B cell (primary cell): Measurements from ENCODE around the gene DCTPP1. TPM values are rescaled to one million over a fixed set of nuclear protein-coding genes. Genes with fewer than 3 reads are reported as not detected.

ENCODE experiments used
- ATAC-seq: fragments of 200-7000 bp; cut with Tn5 transposase; one replicate; pipeline ENCODE4 v1.10.0; 2021; ENCODE audit warnings: low read depth, mild to moderate bottlenecking, moderate number of reproducible peaks, moderate library complexity
- CTCF ChIA-PET: fragments of 350-600 bp; sonication (Branson Sonifier 250); formaldehyde crosslinking; loops from one replicate; lab custom pipeline; 2021; ENCODE audit warnings: antibody characterized with exemption, inconsistent platforms; lab: Charles Lee
- POLR2A ChIA-PET: fragments of 350-600 bp; sonication (Branson Sonifier 250); formaldehyde crosslinking; loops from one replicate; lab custom pipeline; 2021; ENCODE audit warnings: antibody characterized with exemption; lab: Charles Lee
- DNase-seq: peaks from one replicate; pipeline ENCODE4 v3.0.0; 2013
- H2AFZ ChIP-seq: 2 replicates; pipeline ENCODE4 v1.6.1; 2012; ENCODE audit warnings: mild to moderate bottlenecking, low read depth, low read length; ENCODE audit not compliant: insufficient read depth, poor library complexity, severe bottlenecking
- H3K27ac ChIP-seq, 2 donors: 1 replicate in 1 of 2; 2 replicates in 1 of 2; pipeline ENCODE4 v1.5.1; 2012 to 2013; ENCODE audit warnings: low read length in 2 of 2, mild to moderate bottlenecking in 2 of 2, moderate library complexity in 1 of 2
- H3K27me3 ChIP-seq, 4 experiments: fragments of 200-600 bp in 1 of 4; sonication (generic) in 1 of 4; replicated peaks in 1 of 4; 1 replicate in 2 of 4; 2 replicates in 2 of 4; pipeline versions ENCODE4 v1.6.1 to v1.7.0; 2013 to 2016; ENCODE audit warnings: low read length in 3 of 4, mild to moderate bottlenecking in 2 of 4, mixed read lengths in 1 of 4, moderate library complexity in 1 of 4; ENCODE audit not compliant: insufficient read depth in 4 of 4, control insufficient read depth in 3 of 4; ENCODE audit errors: control extremely low read depth in 1 of 4
- H3K36me3 ChIP-seq, 2 experiments: replicated peaks in 1 of 2; 1 replicate in 1 of 2; 2 replicates in 1 of 2; pipeline versions ENCODE4 v1.6.1 to v1.7.1; 2013; ENCODE audit warnings: low read length in 1 of 2; ENCODE audit not compliant: insufficient read depth in 2 of 2, control insufficient read depth in 1 of 2; ENCODE audit errors: control extremely low read depth in 1 of 2, extremely low read depth in 1 of 2
- H3K4me1 ChIP-seq, 2 donors: fragments of 200-600 bp in 1 of 2; sonication (generic) in 1 of 2; 1 replicate in 1 of 2; 2 replicates in 1 of 2; pipeline versions ENCODE4 v1.5.1 to v1.6.1; 2013 to 2017; ENCODE audit warnings: low read length in 2 of 2; ENCODE audit not compliant: control insufficient read depth in 2 of 2, insufficient read depth in 2 of 2
- H3K4me2 ChIP-seq: replicated peaks from 2 replicates; pipeline ENCODE3; 2012; ENCODE audit warnings: mild to moderate bottlenecking, low read depth, low read length; ENCODE audit not compliant: poor library complexity, severe bottlenecking
- H3K4me3 ChIP-seq, 5 experiments: fragments of 200-600 bp in 1 of 5; sonication (generic) in 1 of 5; 1 replicate in 3 of 5; 2 replicates in 2 of 5; pipeline versions ENCODE4 v1.5.1 to v1.7.0; 2011 to 2016; ENCODE audit warnings: low read length in 4 of 5, mild to moderate bottlenecking in 4 of 5, low read depth in 2 of 5, control low read depth in 1 of 5, moderate library complexity in 1 of 5; ENCODE audit not compliant: insufficient read depth in 1 of 5; ENCODE audit errors: control extremely low read depth in 1 of 5, extremely low read depth in 1 of 5
- H3K79me2 ChIP-seq: fragments of 200-600 bp; sonication (generic); one replicate; pipeline ENCODE4 v1.6.0; 2016; ENCODE audit warnings: low read length; ENCODE audit not compliant: control insufficient read depth, insufficient read depth
- H3K9ac ChIP-seq: fragments of 200-600 bp; sonication (generic); 2 replicates; pipeline ENCODE4 v1.6.1; 2017; ENCODE audit warnings: mild to moderate bottlenecking, low read length, moderate library complexity
- H3K9me3 ChIP-seq, 3 donors: one replicate each; pipeline versions ENCODE4 v1.6.1 to v1.7.1; 2013; ENCODE audit warnings: low read length in 2 of 3; ENCODE audit not compliant: control insufficient read depth in 2 of 3, insufficient read depth in 1 of 3; ENCODE audit errors: control extremely low read depth in 1 of 3
- H4K20me1 ChIP-seq: 2 replicates; pipeline ENCODE4 v1.6.0; 2012; ENCODE audit warnings: mild to moderate bottlenecking, low read length; ENCODE audit not compliant: insufficient read depth, control insufficient read depth, poor library complexity, severe bottlenecking
- H3K27ac Mint-ChIP-seq: one replicate; pipeline ENCODE4 v1.8.0; 2021; ENCODE audit warnings: mixed read lengths
- H3K27me3 Mint-ChIP-seq: one replicate; pipeline ENCODE4 v1.8.0; 2021; ENCODE audit warnings: mixed read lengths
- H3K4me1 Mint-ChIP-seq: one replicate; pipeline ENCODE4 v1.8.0; 2021; ENCODE audit warnings: mixed read lengths
- H3K4me3 Mint-ChIP-seq: one replicate; pipeline ENCODE4 v1.8.0; 2021; ENCODE audit warnings: mixed read lengths
- H3K9me3 Mint-ChIP-seq: one replicate; pipeline ENCODE4 v1.8.0; 2022; ENCODE audit warnings: mixed read lengths; ENCODE audit not compliant: insufficient read depth
- CTCF ChIP-seq: fragments of 200-600 bp; IDR thresholded peaks from one replicate; pipeline ENCODE4 v1.8.0; 2022; ENCODE audit warnings: antibody characterized with exemption, mild to moderate bottlenecking
- EZH2 ChIP-seq: IDR thresholded peaks from 2 replicates; pipeline ENCODE4 v1.6.1; 2012; ENCODE audit warnings: borderline replicate concordance, low read depth, mild to moderate bottlenecking, moderate library complexity, low read length; ENCODE audit not compliant: insufficient read depth, poor library complexity, severe bottlenecking
- WGBS: methylation state at CpG from one replicate; pipeline ENCODE4 v1.1.5; 2013; ENCODE audit warnings: missing lambda C conversion rate; ENCODE audit not compliant: insufficient coverage; 5-methylcytosine and 5-hydroxymethylcytosine counted together
- intact Hi-C: fragments of 100-400 bp; cut with micrococcal nuclease; formaldehyde crosslinking; loops from one replicate; pipeline ENCODE4 v1.10.0; 2022
- polyA plus RNA-seq: library from polyadenylated mRNA; depleted of rRNA; stranded (reverse); fragments of >200 nt; gene quantifications from 2 replicates; pipeline ENCODE4 v1.2.3, GENCODE V29; 2012
- total RNA-seq, 2 donors: library from RNA; stranded (reverse); fragments of 120-200 nt in 1 of 2; gene quantifications; 1 replicate in 1 of 2; 2 replicates in 1 of 2; pipeline versions ENCODE4 v1.2.3 to v1.2.4, GENCODE V29; 2013 to 2022

The DCTPP1 gene
- total and polyA plus RNA-seq, 2 donors (not counting 1 experiment from before 2014, with no cell fraction given): 25.0 to 30.3 TPM

DNA sequence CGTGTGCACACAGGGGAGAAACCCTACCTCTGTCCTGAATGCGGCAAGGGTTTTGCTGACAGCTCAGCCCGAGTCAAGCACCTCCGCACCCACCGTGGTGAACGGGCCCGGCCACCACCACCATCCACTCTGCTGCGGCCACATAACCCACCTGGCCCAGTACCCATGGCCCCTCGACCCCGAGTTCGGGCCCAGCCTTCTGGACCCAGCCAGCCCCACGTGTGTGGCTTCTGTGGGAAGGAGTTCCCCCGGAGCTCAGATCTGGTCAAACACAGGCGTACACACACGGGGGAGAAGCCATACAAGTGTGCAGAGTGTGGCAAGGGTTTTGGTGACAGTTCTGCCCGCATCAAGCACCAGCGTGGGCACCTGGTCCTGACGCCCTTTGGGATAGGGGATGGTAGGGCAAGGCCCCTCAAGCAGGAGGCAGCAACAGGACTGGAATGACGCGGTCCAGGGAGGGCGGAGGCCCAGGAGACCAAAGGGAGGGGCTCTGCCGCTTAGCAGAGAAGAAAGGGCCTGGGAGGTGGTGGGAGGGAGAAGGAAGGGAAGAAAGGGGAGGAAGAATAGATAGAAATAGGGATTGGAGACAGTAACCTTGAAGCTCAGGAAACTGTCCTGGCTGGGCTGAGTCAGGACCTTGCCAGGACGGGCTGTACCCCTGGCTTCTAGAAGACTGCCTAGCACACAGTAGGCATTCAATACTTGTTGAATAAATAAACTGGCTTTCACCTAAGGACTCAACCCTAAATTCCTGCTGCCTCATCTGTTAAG is 31.0 kb downstream of the DCTPP1 start:
- Histone ChIP-seq H3K27me3 (no peaks in the 10 kb centered on the region), H3K4me1 (peaks cover 16 to 39% of the 10 kb centered on the region in 2 donors), H2AFZ (no peak overlapping the region), H4K20me1 (peaks cover 25% of the 10 kb centered on the region), H3K27ac (no peak overlapping the region), H3K9ac (no peak overlapping the region), H3K79me2 (peaks cover 30% of the 10 kb centered on the region), H3K4me3 (no peak overlapping the region), H3K4me2 (no peak overlapping the region), H3K9me3 (no peaks in the 10 kb centered on the region), H3K36me3 (peaks cover 0 to 16% of the 10 kb centered on the region in 2 experiments)
- TF ChIP-seq CTCF (no peak), EZH2 (no peak)
- Mint-ChIP-seq H3K4me1 (peaks cover 30% of the 10 kb centered on the region), H3K27ac (no peak overlapping the region), H3K27me3 (peaks cover 4% of the 10 kb centered on the region), H3K9me3 (no peaks in the 10 kb centered on the region), H3K4me3 (peak overlapping the region; percentile 45)
- CTCF ChIA-PET: interaction anchor here (2.2 to 5.0 kb wide), 2 partner anchors 10 to 16 kb away, joined by 5 to 65 read pairs; partner anchors contain the start of genes SEPTIN1 and ZNF771
- 85% methylated on average over 23 of the region's 23 CpGs for WGBS
- POLR2A ChIA-PET: interaction anchor here (0.6 to 1.4 kb wide), 4 partner anchors 8 to 234 kb away, joined by 4 to 6 read pairs (median 4); partner anchors contain the start of gene ZNF771
- ATAC-seq: no peak
- no peak for DNase-seq
- intact Hi-C loops: loop anchor here (10.0 kb wide), 1 partner anchor 534 kb away; the partner anchor contains the start of gene CDIPT
